WTC11 (cell line): Measurements from ENCODE around the gene TMEM119. TPM values are rescaled to one million over a fixed set of nuclear protein-coding genes. Genes with fewer than 3 reads are reported as not detected.
A peak's percentile ranks its signal among the peaks of the same experiment; 100 is the strongest.

Experiments used
- ATAC-seq: fragments of 200-7000 bp; cut with Tn5 transposase; 2 replicates; pipeline ENCODE4 v1.10.0; 2021; ENCODE audit warnings: mild to moderate bottlenecking, moderate library complexity
- CTCF ChIA-PET: fragments of 300-600 bp; sonication (Branson Sonifier 250); formaldehyde crosslinking; loops from one replicate; lab custom pipeline; 2021; ENCODE audit warnings: antibody characterized with exemption; lab: Charles Lee
- POLR2A ChIA-PET: fragments of 350-600 bp; sonication (Branson Sonifier 250); formaldehyde crosslinking; loops from one replicate; lab custom pipeline; 2021; ENCODE audit warnings: antibody characterized with exemption; lab: Charles Lee
- DNase-seq: peaks from one replicate; pipeline ENCODE4 v3.0.0; 2021; ENCODE audit warnings: low spot score
- H3K27ac Mint-ChIP-seq: 2 replicates; pipeline ENCODE4 v1.8.0; 2021; ENCODE audit warnings: mixed read lengths
- H3K27me3 Mint-ChIP-seq: 2 replicates; pipeline ENCODE4 v1.8.0; 2021; ENCODE audit warnings: low read depth, mild to moderate bottlenecking, moderate library complexity, mixed read lengths
- H3K36me3 Mint-ChIP-seq: 2 replicates; pipeline ENCODE4 v1.8.0; 2021; ENCODE audit warnings: mixed read lengths
- H3K4me1 Mint-ChIP-seq: 2 replicates; pipeline ENCODE4 v1.8.0; 2022; ENCODE audit warnings: mixed read lengths
- H3K4me3 Mint-ChIP-seq: 2 replicates; pipeline ENCODE4 v1.8.0; 2021; ENCODE audit warnings: mild to moderate bottlenecking, moderate library complexity, mixed read lengths
- H3K9me3 Mint-ChIP-seq: 2 replicates; pipeline ENCODE4 v1.8.0; 2021; ENCODE audit warnings: mixed read lengths
- EMX1 ChIP-seq: fragments of 250-450 bp; sonication (Bioruptor Pico); IDR thresholded peaks from 2 replicates; pipeline ENCODE4 v1.8.0; 2021; ENCODE audit warnings: mild to moderate bottlenecking
- ESRRA ChIP-seq: sonication (generic); formaldehyde crosslinking; IDR thresholded peaks from 2 replicates; pipeline ENCODE4 v1.8.1; 2022; ENCODE audit warnings: mild to moderate bottlenecking, missing genetic modification reagents, borderline replicate concordance
- FOXJ3 ChIP-seq: sonication (generic); formaldehyde crosslinking; IDR thresholded peaks from 2 replicates; pipeline ENCODE4 v1.9.0; 2021; ENCODE audit warnings: missing genetic modification reagents, mild to moderate bottlenecking, borderline replicate concordance
- FOXP1 ChIP-seq: sonication (generic); formaldehyde crosslinking; IDR thresholded peaks from 2 replicates; pipeline ENCODE4 v1.8.0; 2022; ENCODE audit warnings: missing genetic modification reagents, mild to moderate bottlenecking, moderate library complexity, borderline replicate concordance
- HMGA2 ChIP-seq: fragments of 250-450 bp; sonication (Bioruptor Pico); IDR thresholded peaks from 2 replicates; pipeline ENCODE4 v1.4.0; 2021; ENCODE audit warnings: mild to moderate bottlenecking, moderate library complexity
- JUN ChIP-seq: sonication (generic); formaldehyde crosslinking; IDR thresholded peaks from 2 replicates; pipeline ENCODE4 v1.8.0; 2023; ENCODE audit warnings: mild to moderate bottlenecking, missing genetic modification reagents
- PRRX2 ChIP-seq: fragments of 250-450 bp; sonication (Bioruptor Pico); IDR thresholded peaks from 2 replicates; pipeline ENCODE4 v1.8.0; 2021; ENCODE audit warnings: mild to moderate bottlenecking
- SMAD3 ChIP-seq: sonication (generic); formaldehyde crosslinking; IDR thresholded peaks from 2 replicates; pipeline ENCODE4 v1.8.0; 2022; ENCODE audit warnings: missing genetic modification reagents, mild to moderate bottlenecking, borderline replicate concordance
- ZBTB21 ChIP-seq: sonication (generic); formaldehyde crosslinking; IDR thresholded peaks from 2 replicates; pipeline ENCODE4 v1.8.1; 2023; ENCODE audit warnings: mild to moderate bottlenecking, missing genetic modification reagents, borderline replicate concordance
- ZNF121 ChIP-seq: sonication (generic); formaldehyde crosslinking; IDR thresholded peaks from 2 replicates; pipeline ENCODE4 v1.8.0; 2023; ENCODE audit warnings: missing genetic modification reagents
- ZNF317 ChIP-seq: sonication (generic); formaldehyde crosslinking; IDR thresholded peaks from 2 replicates; pipeline ENCODE4 v1.8.1; 2023; ENCODE audit warnings: low read depth, mild to moderate bottlenecking, moderate library complexity, missing genetic modification reagents, borderline replicate concordance
- total RNA-seq: library from RNA; stranded (reverse); gene quantifications from 3 replicates; pipeline ENCODE4 v1.2.3, GENCODE V29; 2021
- TF ChIP-seq, protein P1 (sequence below): sonication (generic); formaldehyde crosslinking; IDR thresholded peaks from 2 replicates; pipeline ENCODE4 v1.8.1; 2022; ENCODE audit warnings: mild to moderate bottlenecking, missing genetic modification reagents, moderate library complexity, borderline replicate concordance
- TF ChIP-seq, protein P2 (sequence below): sonication (generic); formaldehyde crosslinking; IDR thresholded peaks from 2 replicates; pipeline ENCODE4 v1.8.1; 2023; ENCODE audit warnings: mild to moderate bottlenecking, missing genetic modification reagents
- TF ChIP-seq, protein P3 (sequence below): sonication (generic); formaldehyde crosslinking; IDR thresholded peaks from 2 replicates; pipeline ENCODE4 v1.8.1; 2023; ENCODE audit warnings: mild to moderate bottlenecking, missing genetic modification reagents, moderate library complexity
- TF ChIP-seq, protein P4 (sequence below): fragments of 250-450 bp; sonication (Bioruptor Pico); IDR thresholded peaks from 2 replicates; pipeline ENCODE4 v1.9.0; 2021; ENCODE audit warnings: mild to moderate bottlenecking, borderline replicate concordance
- TF ChIP-seq, protein P5 (sequence below): sonication (generic); formaldehyde crosslinking; IDR thresholded peaks from 2 replicates; pipeline ENCODE4 v1.8.0; 2022; ENCODE audit warnings: mild to moderate bottlenecking, missing genetic modification reagents
- TF ChIP-seq, protein P6 (sequence below): sonication (generic); formaldehyde crosslinking; IDR thresholded peaks from 2 replicates; pipeline ENCODE4 v1.8.1; 2022; ENCODE audit warnings: low read depth, missing genetic modification reagents, borderline replicate concordance
- TF ChIP-seq, protein P7 (sequence below): sonication (generic); formaldehyde crosslinking; IDR thresholded peaks from 2 replicates; pipeline ENCODE4 v1.8.0; 2023; ENCODE audit warnings: missing genetic modification reagents
- TF ChIP-seq, protein P8 (sequence below): sonication (generic); formaldehyde crosslinking; IDR thresholded peaks from 2 replicates; pipeline ENCODE4 v1.8.0; 2022; ENCODE audit warnings: mild to moderate bottlenecking, missing genetic modification reagents

TMEM119 gene
- total RNA-seq, 1 experiment from 2014 or later, result 0.20 TPM

DNA sequence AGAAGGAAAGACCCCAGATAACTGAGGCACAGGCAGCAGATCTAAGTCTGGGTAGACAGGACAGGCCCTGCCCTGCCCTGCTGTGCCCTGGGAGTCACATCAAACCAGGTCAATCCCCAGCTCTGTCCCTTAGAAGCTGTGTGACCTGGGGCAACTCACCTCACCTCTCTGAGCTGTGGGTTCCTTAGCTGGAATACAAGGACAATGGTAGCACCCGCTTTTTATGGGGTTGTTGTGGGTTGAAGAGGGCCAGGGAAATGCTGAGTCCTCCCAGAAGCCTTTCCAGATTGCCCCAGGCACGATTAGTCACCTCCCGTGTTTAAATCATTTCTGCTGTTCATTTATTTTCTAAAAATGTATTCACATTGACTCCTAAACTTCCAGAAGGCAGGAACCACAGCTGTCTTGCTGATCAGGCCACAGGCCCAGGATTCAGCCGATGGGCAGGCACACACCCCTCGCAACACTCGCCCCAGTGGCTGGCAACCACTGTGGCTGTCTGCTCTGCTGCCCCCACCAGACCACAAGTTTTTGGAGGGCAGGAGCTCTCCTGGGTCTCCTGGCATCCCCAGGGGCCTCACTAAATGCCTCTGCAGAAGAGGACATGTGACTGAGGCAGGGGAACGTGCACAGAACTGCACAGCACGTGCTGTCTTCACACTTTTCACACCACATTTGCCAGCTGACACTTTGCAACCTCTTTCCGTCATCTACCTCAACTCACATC lies 32.8 kb upstream of the TMEM119 start:
- TF ChIP-seq FOXP1 (CRISPR knock-in tag), result no peak
- no peak for TF ChIP-seq HMGA2 (CRISPR knock-in tag)
- TF ChIP-seq, protein P1, sequence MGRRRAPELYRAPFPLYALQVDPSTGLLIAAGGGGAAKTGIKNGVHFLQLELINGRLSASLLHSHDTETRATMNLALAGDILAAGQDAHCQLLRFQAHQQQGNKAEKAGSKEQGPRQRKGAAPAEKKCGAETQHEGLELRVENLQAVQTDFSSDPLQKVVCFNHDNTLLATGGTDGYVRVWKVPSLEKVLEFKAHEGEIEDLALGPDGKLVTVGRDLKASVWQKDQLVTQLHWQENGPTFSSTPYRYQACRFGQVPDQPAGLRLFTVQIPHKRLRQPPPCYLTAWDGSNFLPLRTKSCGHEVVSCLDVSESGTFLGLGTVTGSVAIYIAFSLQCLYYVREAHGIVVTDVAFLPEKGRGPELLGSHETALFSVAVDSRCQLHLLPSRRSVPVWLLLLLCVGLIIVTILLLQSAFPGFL (CRISPR knock-in tag), result no peak
- TF ChIP-seq ESRRA, result no peak
- TF ChIP-seq ZBTB21 (CRISPR knock-in tag), result no peak
- no peak for TF ChIP-seq ZNF121 (CRISPR knock-in tag)
- no peak for TF ChIP-seq JUN (CRISPR knock-in tag)
- TF ChIP-seq, protein P2, sequence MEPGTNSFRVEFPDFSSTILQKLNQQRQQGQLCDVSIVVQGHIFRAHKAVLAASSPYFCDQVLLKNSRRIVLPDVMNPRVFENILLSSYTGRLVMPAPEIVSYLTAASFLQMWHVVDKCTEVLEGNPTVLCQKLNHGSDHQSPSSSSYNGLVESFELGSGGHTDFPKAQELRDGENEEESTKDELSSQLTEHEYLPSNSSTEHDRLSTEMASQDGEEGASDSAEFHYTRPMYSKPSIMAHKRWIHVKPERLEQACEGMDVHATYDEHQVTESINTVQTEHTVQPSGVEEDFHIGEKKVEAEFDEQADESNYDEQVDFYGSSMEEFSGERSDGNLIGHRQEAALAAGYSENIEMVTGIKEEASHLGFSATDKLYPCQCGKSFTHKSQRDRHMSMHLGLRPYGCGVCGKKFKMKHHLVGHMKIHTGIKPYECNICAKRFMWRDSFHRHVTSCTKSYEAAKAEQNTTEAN (CRISPR knock-in tag), result no peak
- Mint-ChIP-seq H3K27ac (no peak overlapping the region), H3K4me3 (no peak overlapping the region), H3K36me3 (no peaks in the 10 kb centered on the region), H3K4me1 (peaks cover 29% of the 10 kb centered on the region), H3K9me3 (no peaks in the 10 kb centered on the region), H3K27me3 (no peaks in the 10 kb centered on the region)
- CTCF ChIA-PET, result interaction anchor here (1.0 kb wide), 1 partner anchor 18 kb away, joined by 3 read pairs; no protein-coding TSS in a partner anchor
- DNase-seq (no peak), ATAC-seq (no peak)
- POLR2A ChIA-PET, result no interaction called here

DNA sequence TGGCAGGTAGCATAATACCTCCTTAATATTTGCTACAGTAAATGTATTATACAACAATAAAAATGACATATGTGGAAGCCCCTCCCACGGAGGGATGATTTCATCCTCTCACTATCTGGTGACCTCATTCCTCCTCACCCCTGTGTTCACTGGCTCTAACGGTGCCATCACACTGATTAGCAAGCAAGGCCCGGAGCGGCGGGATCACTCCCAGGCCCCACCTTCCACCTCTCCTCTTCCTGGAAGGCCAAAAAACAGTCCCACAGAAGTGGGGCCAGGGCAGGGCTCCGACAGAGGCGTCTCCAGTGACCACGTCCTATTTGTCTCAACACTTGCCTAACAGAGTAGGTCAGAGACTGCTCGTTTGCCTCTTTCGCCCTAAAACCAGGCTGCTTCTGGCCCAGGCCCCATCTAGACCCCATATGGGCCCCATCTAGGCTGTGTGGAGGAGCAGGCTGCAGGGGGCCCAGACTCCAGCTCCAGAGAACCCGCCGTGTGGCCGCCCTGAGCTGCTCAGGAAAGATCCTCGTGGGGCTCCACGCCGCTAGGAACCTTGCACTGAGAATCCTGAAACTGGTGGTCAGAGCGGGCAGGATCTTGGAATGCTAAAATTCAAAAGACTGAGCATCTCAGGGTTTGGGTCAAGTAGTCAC lies 32.1 kb upstream of the TMEM119 start:
- DNase-seq (no peak), ATAC-seq (no peak; the same call in 1 of the 2 replicates)
- Mint-ChIP-seq H3K4me3 (no peak overlapping the region), H3K27ac (peak overlapping the region; percentile 4; the same call in 1 of the 2 replicates), H3K4me1 (peaks cover 29% of the 10 kb centered on the region), H3K36me3 (no peaks in the 10 kb centered on the region), H3K9me3 (no peaks in the 10 kb centered on the region), H3K27me3 (no peaks in the 10 kb centered on the region)
- CTCF ChIA-PET, result interaction anchor here (2.0 kb wide), 1 partner anchor 11 kb away, joined by 5 read pairs; no protein-coding TSS in a partner anchor
- TF ChIP-seq, protein P3, sequence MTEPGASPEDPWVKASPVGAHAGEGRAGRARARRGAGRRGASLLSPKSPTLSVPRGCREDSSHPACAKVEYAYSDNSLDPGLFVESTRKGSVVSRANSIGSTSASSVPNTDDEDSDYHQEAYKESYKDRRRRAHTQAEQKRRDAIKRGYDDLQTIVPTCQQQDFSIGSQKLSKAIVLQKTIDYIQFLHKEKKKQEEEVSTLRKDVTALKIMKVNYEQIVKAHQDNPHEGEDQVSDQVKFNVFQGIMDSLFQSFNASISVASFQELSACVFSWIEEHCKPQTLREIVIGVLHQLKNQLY (CRISPR knock-in tag), result 0 out of 2 replicates have a peak, but pooled peaks have one; percentile 34
- TF ChIP-seq, protein P4, sequence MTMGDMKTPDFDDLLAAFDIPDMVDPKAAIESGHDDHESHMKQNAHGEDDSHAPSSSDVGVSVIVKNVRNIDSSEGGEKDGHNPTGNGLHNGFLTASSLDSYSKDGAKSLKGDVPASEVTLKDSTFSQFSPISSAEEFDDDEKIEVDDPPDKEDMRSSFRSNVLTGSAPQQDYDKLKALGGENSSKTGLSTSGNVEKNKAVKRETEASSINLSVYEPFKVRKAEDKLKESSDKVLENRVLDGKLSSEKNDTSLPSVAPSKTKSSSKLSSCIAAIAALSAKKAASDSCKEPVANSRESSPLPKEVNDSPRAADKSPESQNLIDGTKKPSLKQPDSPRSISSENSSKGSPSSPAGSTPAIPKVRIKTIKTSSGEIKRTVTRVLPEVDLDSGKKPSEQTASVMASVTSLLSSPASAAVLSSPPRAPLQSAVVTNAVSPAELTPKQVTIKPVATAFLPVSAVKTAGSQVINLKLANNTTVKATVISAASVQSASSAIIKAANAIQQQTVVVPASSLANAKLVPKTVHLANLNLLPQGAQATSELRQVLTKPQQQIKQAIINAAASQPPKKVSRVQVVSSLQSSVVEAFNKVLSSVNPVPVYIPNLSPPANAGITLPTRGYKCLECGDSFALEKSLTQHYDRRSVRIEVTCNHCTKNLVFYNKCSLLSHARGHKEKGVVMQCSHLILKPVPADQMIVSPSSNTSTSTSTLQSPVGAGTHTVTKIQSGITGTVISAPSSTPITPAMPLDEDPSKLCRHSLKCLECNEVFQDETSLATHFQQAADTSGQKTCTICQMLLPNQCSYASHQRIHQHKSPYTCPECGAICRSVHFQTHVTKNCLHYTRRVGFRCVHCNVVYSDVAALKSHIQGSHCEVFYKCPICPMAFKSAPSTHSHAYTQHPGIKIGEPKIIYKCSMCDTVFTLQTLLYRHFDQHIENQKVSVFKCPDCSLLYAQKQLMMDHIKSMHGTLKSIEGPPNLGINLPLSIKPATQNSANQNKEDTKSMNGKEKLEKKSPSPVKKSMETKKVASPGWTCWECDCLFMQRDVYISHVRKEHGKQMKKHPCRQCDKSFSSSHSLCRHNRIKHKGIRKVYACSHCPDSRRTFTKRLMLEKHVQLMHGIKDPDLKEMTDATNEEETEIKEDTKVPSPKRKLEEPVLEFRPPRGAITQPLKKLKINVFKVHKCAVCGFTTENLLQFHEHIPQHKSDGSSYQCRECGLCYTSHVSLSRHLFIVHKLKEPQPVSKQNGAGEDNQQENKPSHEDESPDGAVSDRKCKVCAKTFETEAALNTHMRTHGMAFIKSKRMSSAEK (CRISPR knock-in tag), result no peak
- TF ChIP-seq, all 79 proteins: peak for 1
- POLR2A ChIA-PET, result no interaction called here

DNA sequence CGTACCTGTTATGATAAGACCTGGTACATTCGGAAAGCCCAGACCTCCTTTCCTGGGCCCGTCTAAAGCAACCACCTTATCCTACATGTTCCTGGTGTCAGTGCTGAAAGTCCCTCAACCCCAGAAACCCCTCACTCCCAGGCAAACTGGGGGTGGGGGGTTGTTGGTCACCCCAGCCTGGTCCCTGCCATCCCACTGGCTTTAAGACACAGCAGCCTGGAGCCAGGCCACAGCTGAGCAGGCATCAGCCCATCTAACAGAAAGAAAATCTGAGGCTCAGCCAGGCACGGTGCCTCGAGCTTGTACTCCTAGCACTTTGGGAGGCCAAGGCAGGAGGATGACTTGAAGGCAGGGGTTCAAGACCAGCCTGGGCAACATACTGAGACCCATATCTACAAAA lies 31.3 kb upstream of the TMEM119 start:
- no peak for DNase-seq
- POLR2A ChIA-PET, result no interaction called here
- Mint-ChIP-seq H3K36me3 (no peaks in the 10 kb centered on the region), H3K27me3 (no peaks in the 10 kb centered on the region), H3K4me1 (peaks cover 24% of the 10 kb centered on the region), H3K27ac (no peak overlapping the region), H3K9me3 (peaks cover under 1% of the 10 kb centered on the region; the same call in 1 of the 2 replicates), H3K4me3 (no peak overlapping the region)
- CTCF ChIA-PET, result interaction anchor here (2.0 kb wide), 1 partner anchor 11 kb away, joined by 5 read pairs; no protein-coding TSS in a partner anchor
- ATAC-seq, result no peak
- TF ChIP-seq PRRX2 (CRISPR knock-in tag) (no peak), FOXJ3 (no peak), EMX1 (CRISPR knock-in tag) (no peak), SMAD3 (CRISPR knock-in tag) (no peak), ZNF317 (CRISPR knock-in tag) (no peak)
- TF ChIP-seq, protein P5, sequence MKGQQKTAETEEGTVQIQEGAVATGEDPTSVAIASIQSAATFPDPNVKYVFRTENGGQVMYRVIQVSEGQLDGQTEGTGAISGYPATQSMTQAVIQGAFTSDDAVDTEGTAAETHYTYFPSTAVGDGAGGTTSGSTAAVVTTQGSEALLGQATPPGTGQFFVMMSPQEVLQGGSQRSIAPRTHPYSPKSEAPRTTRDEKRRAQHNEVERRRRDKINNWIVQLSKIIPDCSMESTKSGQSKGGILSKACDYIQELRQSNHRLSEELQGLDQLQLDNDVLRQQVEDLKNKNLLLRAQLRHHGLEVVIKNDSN, result no peak
- TF ChIP-seq, protein P6, sequence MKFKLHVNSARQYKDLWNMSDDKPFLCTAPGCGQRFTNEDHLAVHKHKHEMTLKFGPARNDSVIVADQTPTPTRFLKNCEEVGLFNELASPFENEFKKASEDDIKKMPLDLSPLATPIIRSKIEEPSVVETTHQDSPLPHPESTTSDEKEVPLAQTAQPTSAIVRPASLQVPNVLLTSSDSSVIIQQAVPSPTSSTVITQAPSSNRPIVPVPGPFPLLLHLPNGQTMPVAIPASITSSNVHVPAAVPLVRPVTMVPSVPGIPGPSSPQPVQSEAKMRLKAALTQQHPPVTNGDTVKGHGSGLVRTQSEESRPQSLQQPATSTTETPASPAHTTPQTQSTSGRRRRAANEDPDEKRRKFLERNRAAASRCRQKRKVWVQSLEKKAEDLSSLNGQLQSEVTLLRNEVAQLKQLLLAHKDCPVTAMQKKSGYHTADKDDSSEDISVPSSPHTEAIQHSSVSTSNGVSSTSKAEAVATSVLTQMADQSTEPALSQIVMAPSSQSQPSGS (CRISPR knock-in tag), result no peak
- TF ChIP-seq, protein P7, sequence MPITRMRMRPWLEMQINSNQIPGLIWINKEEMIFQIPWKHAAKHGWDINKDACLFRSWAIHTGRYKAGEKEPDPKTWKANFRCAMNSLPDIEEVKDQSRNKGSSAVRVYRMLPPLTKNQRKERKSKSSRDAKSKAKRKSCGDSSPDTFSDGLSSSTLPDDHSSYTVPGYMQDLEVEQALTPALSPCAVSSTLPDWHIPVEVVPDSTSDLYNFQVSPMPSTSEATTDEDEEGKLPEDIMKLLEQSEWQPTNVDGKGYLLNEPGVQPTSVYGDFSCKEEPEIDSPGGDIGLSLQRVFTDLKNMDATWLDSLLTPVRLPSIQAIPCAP (CRISPR knock-in tag), result no peak
- TF ChIP-seq, protein P8, sequence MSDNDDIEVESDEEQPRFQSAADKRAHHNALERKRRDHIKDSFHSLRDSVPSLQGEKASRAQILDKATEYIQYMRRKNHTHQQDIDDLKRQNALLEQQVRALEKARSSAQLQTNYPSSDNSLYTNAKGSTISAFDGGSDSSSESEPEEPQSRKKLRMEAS, result no peak
